ENCODE data around the gene PEA15. TPM values are rescaled to one million over a fixed set of nuclear protein-coding genes. Genes with fewer than 3 reads are reported as not detected.

Gene PEA15
- total and polyA plus RNA-seq, 2 of the 8 experiments (the other 6 are each of a cell fraction or from before 2014, with no cell fraction given), result 71.3 to 75.1 TPM

DNA sequence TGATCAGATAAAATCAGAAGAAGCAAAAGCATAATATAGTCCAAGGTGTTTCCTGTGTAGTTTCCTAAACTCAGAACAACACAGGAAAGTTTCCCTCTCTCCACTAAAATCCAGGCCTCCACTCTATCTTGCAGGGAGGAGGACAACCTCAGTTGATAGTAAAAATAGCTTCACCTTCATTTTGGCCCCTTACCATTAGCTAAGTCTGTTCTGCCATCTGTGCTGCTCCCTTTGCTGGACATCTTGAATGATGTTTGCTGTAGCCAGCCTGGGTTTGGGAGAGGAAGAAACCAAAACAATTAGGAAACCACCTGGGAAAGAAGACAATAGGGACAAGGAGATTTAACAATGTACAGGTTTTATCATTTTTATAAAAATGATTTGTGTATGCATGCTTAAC lies 38.6 kb downstream of the PEA15 start:
- H3K56ac ChIP-seq (replicated peaks; ENCODE audit: insufficient read length, low read depth, low read length), result no peak overlapping the region
- FAIRE-seq (no peak), DNase-seq (ENCODE audit: low read depth in 1 of 2, low spot score in 2 of 2) (no peak)
- H3K27me3 ChIP-seq (replicated peaks in 1 of 4; ENCODE audit: control insufficient read depth in 3 of 4, extremely low read depth in 1 of 4, insufficient read depth in 3 of 4, low read length in 3 of 4), result no peaks in the 10 kb centered on the region
- H4K20me1 ChIP-seq (replicated peaks in 1 of 2; ENCODE audit: control insufficient read depth in 1 of 2, insufficient read depth in 2 of 2, low read length in 2 of 2), result peaks cover 2 to 5% of the 10 kb centered on the region in 2 experiments
- no peaks in the 10 kb centered on the region; the same call in 1 of the 2 replicates for H3K23me2 ChIP-seq (ENCODE audit: low read depth, low read length)
- POLR2A ChIA-PET (ENCODE audit: partially characterized antibody), result interaction anchor here (0.8 to 2.1 kb wide), 9 partner anchors 8 to 64 kb away, joined by 3 to 6 read pairs (median 3); partner anchors contain the start of gene DCAF8
- H2AK5ac ChIP-seq (ENCODE audit: low read depth, low read length), result no peak overlapping the region
- no peak overlapping the region for H4K8ac ChIP-seq (ENCODE audit: extremely low read depth, insufficient read depth, low read length)
- peaks cover 0 to 48% of the 10 kb centered on the region in 2 experiments; a peak in 2 of 4 replicates for H3K79me2 ChIP-seq (ENCODE audit: control insufficient read depth in 1 of 2, insufficient read depth in 2 of 2, low read length in 2 of 2)
- H2BK15ac ChIP-seq (ENCODE audit: low read length), result no peak overlapping the region
- no peak overlapping the region for H3K4me2 ChIP-seq (ENCODE audit: insufficient read depth in 1 of 2, low read depth in 2 of 2, low read length in 2 of 2)
- H2BK12ac ChIP-seq (ENCODE audit: low read depth, low read length), result no peak overlapping the region
- H3K23ac ChIP-seq (ENCODE audit: insufficient read length), result no peak overlapping the region
- CTCF ChIA-PET (ENCODE audit: partially characterized antibody), result interaction anchor here (1.0 to 5.7 kb wide), 13 partner anchors 8 to 172 kb away, joined by 3 to 42 read pairs (median 5); no protein-coding TSS in a partner anchor
- H3K36me3 ChIP-seq (ENCODE audit: control insufficient read depth in 2 of 4, insufficient read depth in 4 of 4, low read length in 3 of 4), result peaks cover 4 to 38% (median 22%) of the 10 kb centered on the region in 4 experiments
- no peaks in the 10 kb centered on the region for H3K4me1 ChIP-seq (replicated peaks in 1 of 4; ENCODE audit: control insufficient read depth in 3 of 4, insufficient read depth in 4 of 4, low read length in 3 of 4)
- H3K4ac ChIP-seq (replicated peaks; ENCODE audit: insufficient read length, low read depth, low read length), result no peak overlapping the region
- no peak overlapping the region for H2BK5ac ChIP-seq (ENCODE audit: low read depth, low read length)
- H3K14ac ChIP-seq (ENCODE audit: insufficient read length), result no peak overlapping the region
- no peak overlapping the region for H2BK120ac ChIP-seq (replicated peaks; ENCODE audit: low read depth, low read length)
- no peak overlapping the region for H4K5ac ChIP-seq (ENCODE audit: insufficient read length, low read depth, low read length)
- no peak overlapping the region for H2AFZ ChIP-seq (ENCODE audit: low read length)
- H3K9me3 ChIP-seq (ENCODE audit: insufficient read depth in 2 of 2, low read depth in 1 of 2, low read length in 1 of 2), result no peaks in the 10 kb centered on the region
- no peak overlapping the region for H3K4me3 ChIP-seq (ENCODE audit: extremely low read depth in 1 of 4, insufficient read depth in 2 of 4, low read depth in 3 of 4, low read length in 4 of 4)
- H3K18ac ChIP-seq (ENCODE audit: extremely low read depth, low read length), result no peak overlapping the region
- H3K9ac ChIP-seq (replicated peaks in 1 of 4; ENCODE audit: extremely low read depth in 1 of 4, low read depth in 3 of 4, low read length in 3 of 4), result no peak overlapping the region
- no peak overlapping the region for H3K27ac ChIP-seq (ENCODE audit: low read depth, low read length)
- H2BK20ac ChIP-seq (ENCODE audit: low read length), result no peak overlapping the region
- no peak overlapping the region for H4K91ac ChIP-seq (replicated peaks; ENCODE audit: insufficient read length, low read length)
- H3K79me1 ChIP-seq (ENCODE audit: low read depth, low read length), result no peaks in the 10 kb centered on the region
- no peak for TF ChIP-seq CHD1 (IDR thresholded peaks at IDR 0.05; ENCODE audit: low read depth, low read length)
- TF ChIP-seq KDM5A (IDR thresholded peaks at IDR 0.05; ENCODE audit: low read length), result no peak
- TF ChIP-seq ASH2L (IDR thresholded peaks at IDR 0.05; ENCODE audit: low read length), result no peak
- TF ChIP-seq JUN (IDR thresholded peaks at IDR 0.05; ENCODE audit: low read depth, low read length), result no peak
- TF ChIP-seq CREB1 (IDR thresholded peaks at IDR 0.05), result no peak
- no peak for TF ChIP-seq RXRA (IDR thresholded peaks at IDR 0.05; ENCODE audit: insufficient read depth, low read depth, low read length)
- no peak for TF ChIP-seq SP4 (IDR thresholded peaks at IDR 0.05; ENCODE audit: low read length)
- TF ChIP-seq CEBPB (IDR thresholded peaks at IDR 0.05; ENCODE audit: low read depth, low read length), result no peak
- TF ChIP-seq, protein P1, sequence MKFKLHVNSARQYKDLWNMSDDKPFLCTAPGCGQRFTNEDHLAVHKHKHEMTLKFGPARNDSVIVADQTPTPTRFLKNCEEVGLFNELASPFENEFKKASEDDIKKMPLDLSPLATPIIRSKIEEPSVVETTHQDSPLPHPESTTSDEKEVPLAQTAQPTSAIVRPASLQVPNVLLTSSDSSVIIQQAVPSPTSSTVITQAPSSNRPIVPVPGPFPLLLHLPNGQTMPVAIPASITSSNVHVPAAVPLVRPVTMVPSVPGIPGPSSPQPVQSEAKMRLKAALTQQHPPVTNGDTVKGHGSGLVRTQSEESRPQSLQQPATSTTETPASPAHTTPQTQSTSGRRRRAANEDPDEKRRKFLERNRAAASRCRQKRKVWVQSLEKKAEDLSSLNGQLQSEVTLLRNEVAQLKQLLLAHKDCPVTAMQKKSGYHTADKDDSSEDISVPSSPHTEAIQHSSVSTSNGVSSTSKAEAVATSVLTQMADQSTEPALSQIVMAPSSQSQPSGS (IDR thresholded peaks at IDR 0.05; ENCODE audit: low read length), result no peak
- TF ChIP-seq CTBP2 (IDR thresholded peaks at IDR 0.05; ENCODE audit: borderline replicate concordance, insufficient read depth, insufficient read length, low read length), result no peak
- no peak for TF ChIP-seq SRF (IDR thresholded peaks at IDR 0.05; ENCODE audit: low read depth, low read length)
- TF ChIP-seq SIN3A (conservative IDR thresholded peaks at IDR 0.05 in 1 of 2, IDR thresholded peaks at IDR 0.05 in 1 of 2; ENCODE audit: low read depth in 1 of 2, low read length in 2 of 2), result no peak
- TF ChIP-seq BACH1 (IDR thresholded peaks at IDR 0.05; ENCODE audit: low read length), result no peak
- no peak for TF ChIP-seq SIRT6 (IDR thresholded peaks at IDR 0.05; ENCODE audit: low read length)
- no peak for TF ChIP-seq TAF7 (optimal IDR thresholded peaks at IDR 0.05; ENCODE audit: borderline replicate concordance, low read depth, low read length)
